GM11168 (cell line): ENCODE measurements around the gene DUSP16.
"Not testable (repeated sequence)": the region's sequence is repeated elsewhere in the genome, so short reads cannot be mapped to it uniquely, and the experiment has no call there.

ENCODE experiments used
- in situ Hi-C: fragments of 300-500 bp; cut with MboI; formaldehyde crosslinking; loops from one replicate; pipeline ENCODE4 v1.12.0; 2022; ENCODE audit warnings: low sequenced_read_pairs; ENCODE audit not compliant: unreplicated experiment

The DUSP16 gene

GRCh38 chr12:12585115-12585863 is 22.6 kb upstream of the DUSP16 start:
- in situ Hi-C loops: no loop called here

GRCh38 chr12:12583510-12584178 is 21.0 kb upstream of the DUSP16 start:
- in situ Hi-C loops: no loop called here

GRCh38 chr12:12582895-12583303 is 20.2 kb upstream of the DUSP16 start:
- in situ Hi-C loops: no loop called here

- in situ Hi-C loops: no loop called here
These were observed 19.7 kb upstream of the DUSP16 start for GRCh38 chr12:12582193-12582881.

- in situ Hi-C loops: not testable (repeated sequence)
These were observed 18.1 kb upstream of the DUSP16 start for GRCh38 chr12:12580716-12581115.

DNA sequence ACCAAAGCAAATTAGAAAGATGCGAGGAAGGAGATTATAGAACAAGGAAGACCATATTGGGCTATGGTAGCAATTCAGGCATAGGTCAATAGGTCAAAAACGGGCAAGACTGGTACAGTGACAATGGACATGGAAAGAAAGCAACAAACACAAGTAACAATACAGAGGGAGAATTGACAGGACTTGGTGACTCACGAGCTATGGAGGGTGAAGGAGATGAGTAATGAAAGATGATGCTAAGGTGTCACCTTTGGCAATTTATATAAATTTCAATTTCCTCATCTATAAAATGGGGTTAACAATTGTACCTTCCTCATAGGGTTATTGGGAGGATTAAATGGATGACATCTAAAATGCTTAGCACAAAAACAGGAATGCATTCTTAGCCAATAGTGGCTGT is 15.1 kb upstream of the DUSP16 start:
- in situ Hi-C loops: no loop called here

GRCh38 chr12:12572659-12573058 is 10.0 kb upstream of the DUSP16 start:
- in situ Hi-C loops: no loop called here

DNA sequence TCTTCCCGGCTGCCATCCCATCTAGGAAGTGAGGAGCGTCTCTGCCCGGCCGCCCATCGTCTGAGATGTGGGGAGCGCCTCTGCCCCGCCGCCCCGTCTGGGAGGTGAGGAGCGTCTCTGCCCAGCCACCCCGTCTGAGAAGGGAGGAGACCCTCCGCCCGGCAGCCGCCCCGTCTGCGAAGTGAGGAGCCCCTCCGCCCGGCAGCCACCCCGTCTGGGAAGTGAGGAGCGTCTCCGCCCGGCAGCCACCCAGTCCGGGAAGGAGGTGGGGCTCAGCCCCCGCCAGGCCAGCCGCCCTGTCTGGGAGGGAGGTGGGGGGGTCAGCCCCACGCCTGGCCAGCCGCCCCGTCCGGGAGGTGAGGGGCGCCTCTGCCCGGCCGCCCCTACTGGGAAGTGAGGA is 3.3 kb upstream of the DUSP16 start:
- in situ Hi-C loops: not testable (repeated sequence)

DNA sequence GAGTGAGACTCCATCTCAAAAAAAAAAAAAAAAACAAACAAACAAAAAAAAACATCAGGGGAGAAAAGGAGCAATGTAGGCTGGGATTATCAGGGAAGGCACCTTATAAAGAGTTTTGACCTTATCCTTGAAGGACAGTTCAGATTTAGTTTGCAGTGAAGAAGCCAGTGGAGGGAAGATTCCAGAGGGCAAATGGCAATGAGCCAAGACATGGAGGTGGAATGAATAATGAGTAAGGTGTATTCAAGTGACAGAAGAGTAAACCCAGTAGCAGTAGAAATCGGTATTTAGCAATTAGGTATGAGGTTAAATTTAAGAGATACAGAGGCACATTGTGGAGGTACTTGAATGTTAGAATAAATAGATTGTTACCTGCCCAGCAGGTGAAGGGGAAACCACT is 2.2 kb upstream of the DUSP16 start:
- in situ Hi-C loops: no loop called here

DNA sequence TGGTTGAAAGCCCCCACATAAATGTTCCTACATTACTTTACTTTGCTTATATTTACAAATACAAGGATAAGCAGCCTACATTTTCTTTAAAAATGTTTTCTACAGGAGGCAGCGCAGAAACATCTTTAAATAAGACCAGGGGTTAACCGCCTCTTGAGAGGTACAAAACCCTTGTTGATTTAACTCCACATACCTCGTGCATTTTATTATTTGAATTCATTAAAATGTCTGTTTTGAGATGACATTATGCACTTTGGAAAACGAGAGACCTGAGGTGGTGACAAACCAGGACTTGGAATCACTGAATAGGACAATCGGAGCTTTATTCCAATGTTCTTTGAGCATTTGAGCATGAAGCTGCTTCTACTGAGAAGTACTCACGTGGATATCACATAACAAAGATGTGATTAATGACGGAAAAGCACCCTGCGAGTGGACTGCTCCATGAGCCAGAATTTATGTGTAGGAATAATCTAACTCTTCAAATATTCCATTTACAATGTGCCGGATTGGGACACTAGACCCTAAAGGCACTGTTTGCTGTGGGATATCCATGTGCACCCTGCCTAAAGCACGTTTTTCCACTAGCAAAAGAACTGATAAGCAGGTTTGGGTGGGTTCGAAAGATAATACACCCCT is 746 bp upstream of the DUSP16 start:
- in situ Hi-C loops: no loop called here

DNA sequence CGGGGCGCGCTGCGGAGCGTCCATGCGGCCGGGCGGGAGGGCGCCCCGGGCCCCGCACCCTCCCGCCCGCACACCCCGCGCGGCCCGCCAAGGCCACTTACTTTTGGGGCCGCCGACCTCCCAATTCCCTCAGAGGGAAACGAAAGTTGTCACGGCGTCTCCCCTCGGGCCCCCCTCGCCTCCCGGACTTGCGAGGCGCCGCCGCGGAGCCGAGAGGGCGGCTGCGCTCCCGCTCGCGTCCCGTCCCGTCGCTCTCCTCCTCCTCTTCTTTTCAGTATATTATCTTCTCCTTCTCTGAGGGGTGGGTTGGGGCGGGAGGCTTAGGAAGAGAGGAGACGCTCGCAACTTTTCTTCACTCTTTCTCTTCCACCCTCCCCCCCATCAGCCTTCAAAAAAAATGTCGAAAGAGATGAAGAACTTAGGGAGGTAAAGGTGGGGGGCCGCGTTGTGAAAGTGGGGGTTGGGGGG is 613 bp downstream of the DUSP16 start:
- in situ Hi-C loops: no loop called here

DNA sequence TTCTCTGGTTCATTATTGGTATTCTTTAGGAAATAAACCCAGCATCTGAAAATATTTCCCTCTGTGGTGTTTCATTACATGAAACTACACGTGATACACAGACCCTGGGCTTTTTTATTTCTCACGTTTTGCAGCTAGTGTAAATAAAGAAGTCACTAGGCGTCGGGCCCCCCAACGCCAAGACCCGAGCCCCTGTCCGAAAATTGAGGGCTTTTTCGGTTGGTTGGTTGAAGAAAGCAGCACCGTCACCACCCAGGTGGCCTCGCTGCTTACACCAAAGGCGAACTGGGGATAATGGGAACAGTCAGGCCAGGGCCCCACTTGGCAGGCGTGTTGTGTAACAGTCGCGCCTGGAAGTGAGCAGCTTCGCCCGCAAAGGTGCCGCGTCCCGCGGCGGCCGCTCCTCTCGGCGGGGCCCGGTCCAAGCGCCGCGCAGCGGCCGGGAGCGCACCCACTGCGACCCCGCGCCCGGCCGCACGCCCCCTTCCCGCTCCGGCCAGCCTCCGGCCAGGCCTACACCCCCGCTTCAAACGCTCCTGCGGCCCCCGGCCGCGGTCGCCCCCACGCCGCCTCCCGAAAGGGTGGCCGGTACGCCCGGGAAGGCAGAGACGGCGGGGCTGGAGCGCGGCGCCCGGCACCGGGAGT is 1.2 kb downstream of the DUSP16 start:
- in situ Hi-C loops: no loop called here

DNA sequence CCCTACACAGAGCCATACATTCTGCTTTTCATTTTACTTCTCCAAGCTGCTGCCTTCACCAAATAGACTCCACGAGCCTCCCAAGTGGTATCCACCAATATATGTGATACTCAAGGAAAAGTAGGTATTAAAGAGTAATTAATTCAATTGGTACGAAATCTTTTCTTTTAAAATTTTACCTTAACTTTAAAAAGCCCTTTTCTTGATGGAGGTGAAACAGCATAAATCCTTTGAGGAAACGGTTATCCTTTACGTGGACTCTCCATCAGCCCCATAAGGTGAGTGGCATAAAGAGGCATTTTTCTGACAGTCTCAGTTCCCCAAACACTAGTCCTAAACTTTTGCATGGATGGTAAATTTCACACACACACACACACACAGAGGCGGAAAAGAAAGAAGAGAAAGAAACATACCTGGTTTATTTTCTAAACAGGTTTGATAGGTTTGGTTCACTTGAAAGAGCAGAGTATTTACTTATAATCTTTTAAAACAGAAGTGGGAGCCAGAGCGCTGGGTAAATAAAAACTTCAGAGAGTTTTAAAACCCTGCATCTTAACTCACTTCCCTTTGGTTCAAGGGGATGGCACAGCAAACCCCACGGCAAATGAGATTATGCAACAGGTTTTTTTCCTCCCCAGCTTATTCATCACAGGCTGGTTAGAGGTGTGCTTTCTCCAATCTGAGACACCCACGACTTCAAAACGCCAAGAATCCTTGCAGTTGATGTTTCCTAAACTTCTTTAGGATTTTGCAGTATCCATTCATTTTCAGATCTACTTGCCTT is 1.9 kb downstream of the DUSP16 start:
- in situ Hi-C loops: no loop called here

- in situ Hi-C loops: no loop called here
These were observed 2.9 kb downstream of the DUSP16 start for GRCh38 chr12:12559719-12560296.

- in situ Hi-C loops: no loop called here
These were observed 4.4 kb downstream of the DUSP16 start for GRCh38 chr12:12558291-12558690.

DNA sequence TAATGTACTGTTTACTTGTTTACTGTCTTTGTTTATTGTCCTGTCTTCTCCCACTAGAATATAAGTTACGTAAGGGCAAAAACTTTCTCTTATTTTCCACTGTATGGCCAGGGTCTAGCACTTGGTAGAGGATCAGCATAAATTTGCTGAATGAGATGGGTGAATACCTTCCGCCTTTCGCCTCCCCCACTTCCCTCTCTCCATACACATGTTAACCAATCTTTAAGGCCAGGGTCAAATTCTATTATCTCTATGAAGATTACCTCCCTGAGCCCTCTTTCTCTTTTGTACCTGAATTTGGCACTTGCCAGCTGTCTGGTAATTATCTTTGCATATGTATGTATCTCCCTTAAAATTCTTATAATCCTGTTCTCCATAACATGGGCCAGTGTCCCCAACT is 4.9 kb downstream of the DUSP16 start:
- in situ Hi-C loops: no loop called here

DNA sequence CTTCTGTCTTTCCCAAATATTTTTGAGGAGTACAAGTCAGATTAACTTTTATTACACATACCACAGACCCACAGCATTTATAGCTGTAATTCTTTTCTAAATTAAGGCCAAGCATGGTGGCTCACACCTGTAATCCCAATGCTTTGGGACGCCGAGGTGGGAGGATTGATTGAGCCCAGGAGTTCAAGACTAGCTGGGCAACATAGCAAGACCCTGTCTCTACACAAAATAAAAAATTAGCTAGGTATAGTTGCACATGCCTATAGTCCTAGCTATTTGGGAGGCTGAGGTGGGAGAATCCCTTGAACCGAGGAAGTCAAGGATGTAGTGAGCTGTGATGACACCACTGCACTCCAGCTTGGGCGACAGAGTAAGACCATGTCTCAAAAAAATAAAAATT is 7.0 kb downstream of the DUSP16 start:
- in situ Hi-C loops: no loop called here

GRCh38 chr12:12553208-12553785 is 9.4 kb downstream of the DUSP16 start:
- in situ Hi-C loops: no loop called here

DNA sequence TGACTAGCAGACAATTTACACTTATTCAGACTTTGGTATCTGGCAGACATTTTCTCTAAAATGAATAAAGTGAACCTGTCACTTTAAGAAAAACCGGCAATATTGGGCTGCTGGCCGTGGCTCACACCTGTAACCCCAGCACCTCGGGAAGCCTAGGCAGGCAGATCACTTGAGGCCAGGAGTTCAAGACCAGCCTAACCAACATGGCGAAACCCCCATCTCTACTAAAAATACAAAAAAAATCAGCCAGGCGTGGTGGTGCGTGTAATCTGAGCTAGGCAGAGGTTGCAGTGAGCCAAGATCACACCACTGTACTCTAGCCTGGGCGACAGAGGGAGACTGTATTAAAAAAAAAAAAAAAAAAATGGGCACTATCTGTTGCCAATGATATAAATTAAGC is 11.5 kb downstream of the DUSP16 start:
- in situ Hi-C loops: no loop called here
